Endothelial cell of umbilical vein (primary cell): ENCODE data around the gene GGT6. TPM values are rescaled to one million over a fixed set of nuclear protein-coding genes. Genes with fewer than 3 reads are reported as not detected.

Experiments
- BruUV-seq: library from RNA; stranded (reverse); fragments of 400-500 nt; replicated peaks from 2 replicates; lab custom pipeline; 2021; lab: Mats Ljungman, UMichigan
- CTCF ChIA-PET: fragments of 300-600, 350-600 bp; sonication (Branson Sonifier 250); formaldehyde crosslinking; loops from one replicate; lab custom pipeline; 2021; ENCODE audit warnings: antibody characterized with exemption, inconsistent platforms; lab: Charles Lee
- POLR2A ChIA-PET: fragments of 300-600, 350-600 bp; sonication (Branson Sonifier 250); formaldehyde crosslinking; loops from one replicate; lab custom pipeline; 2021; ENCODE audit warnings: antibody characterized with exemption, inconsistent platforms; lab: Charles Lee
- DNase-seq: peaks from one replicate; pipeline ENCODE4 v3.0.0-alpha.2; 2011; ENCODE audit warnings: low read depth, low spot score
- FAIRE-seq: peaks from 2 replicates; lab custom pipeline; 2011; peaks lifted over from hg19 to GRCh38; lab: Jason Lieb, UNC
- H2AFZ ChIP-seq: 2 replicates; pipeline ENCODE4 v1.6.0; 2012; ENCODE audit warnings: low read depth, low read length, control low read depth, inconsistent platforms
- H3K27ac ChIP-seq: 2 replicates; pipeline ENCODE4 v1.5.1; 2011; ENCODE audit warnings: low read depth, mild to moderate bottlenecking, control low read depth, low read length, moderate library complexity; ENCODE audit not compliant: insufficient read depth
- H3K27me3 ChIP-seq, 2 experiments: 2 replicates each; pipeline versions ENCODE4 v1.6.0 to v1.6.1; 2011; ENCODE audit warnings: low read length in 2 of 2, mixed read lengths in 1 of 2; ENCODE audit not compliant: control insufficient read depth in 2 of 2, insufficient read depth in 2 of 2
- H3K36me3 ChIP-seq, 2 experiments: 2 replicates in 1 of 2; 3 replicates in 1 of 2; pipeline ENCODE4 v1.5.1; 2011; ENCODE audit warnings: low read length in 2 of 2, mild to moderate bottlenecking in 1 of 2, moderate library complexity in 1 of 2; ENCODE audit not compliant: control insufficient read depth in 2 of 2, insufficient read depth in 2 of 2; ENCODE audit errors: extremely low read depth in 1 of 2
- H3K4me1 ChIP-seq: 3 replicates; pipeline ENCODE4 v1.5.1; 2011; ENCODE audit warnings: mild to moderate bottlenecking, low read length; ENCODE audit not compliant: control insufficient read depth, insufficient read depth; ENCODE audit errors: extremely low read depth
- H3K4me2 ChIP-seq: 2 replicates; pipeline ENCODE4 v1.6.1; 2011; ENCODE audit warnings: low read length, control low read depth, mixed read lengths; ENCODE audit not compliant: insufficient read depth
- H3K4me3 ChIP-seq, 3 experiments: fragments of 200-600 bp in 1 of 3; sonication (generic), shearing (Covaris generic) in 1 of 3; replicated peaks in 1 of 3; 2 replicates each; pipeline ENCODE4 v1.5.1; 2011 to 2016; ENCODE audit warnings: control low read depth in 3 of 3, low read length in 3 of 3, mild to moderate bottlenecking in 2 of 3, inconsistent platforms in 1 of 3, low read depth in 1 of 3, moderate library complexity in 1 of 3; ENCODE audit not compliant: insufficient read depth in 1 of 3
- H3K79me2 ChIP-seq: 2 replicates; pipeline ENCODE4 v1.6.0; 2012; ENCODE audit warnings: low read length, inconsistent platforms; ENCODE audit not compliant: control insufficient read depth, insufficient read depth
- H3K9ac ChIP-seq: replicated peaks from 2 replicates; pipeline ENCODE3; 2011; ENCODE audit warnings: low read length, control low read depth; ENCODE audit not compliant: insufficient read depth; ENCODE audit errors: extremely low read depth
- H3K9me1 ChIP-seq: replicated peaks from 3 replicates; pipeline ENCODE4 v1.6.0; 2011; ENCODE audit warnings: mild to moderate bottlenecking, low read length; ENCODE audit not compliant: control insufficient read depth, insufficient read depth; ENCODE audit errors: extremely low read depth
- H3K9me3 ChIP-seq: replicated peaks from 2 replicates; pipeline ENCODE4 v1.5.1; 2012; ENCODE audit warnings: low read length, inconsistent platforms; ENCODE audit not compliant: control insufficient read depth, insufficient read depth
- H4K20me1 ChIP-seq: replicated peaks from 2 replicates; pipeline ENCODE3; 2011; ENCODE audit warnings: mild to moderate bottlenecking, low read length; ENCODE audit not compliant: control insufficient read depth, insufficient read depth; ENCODE audit errors: extremely low read depth
- CTCF ChIP-seq, 2 donors: IDR thresholded peaks; 1 replicate in 1 of 2; 2 replicates in 1 of 2; pipeline ENCODE4 v1.5.1; 2011; ENCODE audit warnings: low read length in 2 of 2, mild to moderate bottlenecking in 2 of 2, moderate library complexity in 2 of 2, control low read depth in 1 of 2, inconsistent platforms in 1 of 2, low read depth in 1 of 2; ENCODE audit not compliant: insufficient read depth in 1 of 2; ENCODE audit errors: extremely low read depth in 1 of 2
- EZH2 ChIP-seq: IDR thresholded peaks from 2 replicates; pipeline ENCODE4 v1.6.1; 2012; ENCODE audit warnings: borderline replicate concordance, low read depth, mild to moderate bottlenecking, moderate library complexity, low read length, inconsistent platforms; ENCODE audit not compliant: severe bottlenecking
- FOS ChIP-seq: IDR thresholded peaks from 2 replicates; pipeline ENCODE4 v1.6.1; 2011; ENCODE audit warnings: mild to moderate bottlenecking, low read length, moderate library complexity, borderline replicate concordance; ENCODE audit not compliant: insufficient read depth
- GATA2 ChIP-seq: IDR thresholded peaks from 2 replicates; pipeline ENCODE4 v1.7.0; 2011; ENCODE audit warnings: low read depth, mild to moderate bottlenecking, moderate library complexity, mixed read lengths, low read length; ENCODE audit not compliant: insufficient read length, insufficient read depth
- POLR2AphosphoS5 ChIP-seq: IDR thresholded peaks from 2 replicates; pipeline ENCODE4 v1.6.1; 2012; ENCODE audit warnings: low read depth, mild to moderate bottlenecking, control low read depth, low read length, moderate library complexity; ENCODE audit not compliant: insufficient read depth
- dilution Hi-C: fragments of 300-500 bp; cut with MboI; formaldehyde crosslinking; loops from one replicate; pipeline ENCODE4 v1.15.0; 2019; ENCODE audit warnings: low sequenced_read_pairs; ENCODE audit not compliant: extremely low pct_ligation_motif_present
- intact Hi-C: fragments of 100-400 bp; cut with micrococcal nuclease; formaldehyde crosslinking; loops from one replicate; pipeline ENCODE4 v1.10.0; 2022
- polyA plus RNA-seq, 4 experiments: library from polyadenylated mRNA; depleted of rRNA in 3 of 4; stranded (reverse) in 3 of 4; unstranded in 1 of 4; fragments of >200 nt; gene quantifications; 2 replicates each; pipeline versions ENCODE4 v1.2.1 to v1.2.3, GENCODE V29; 2011 to 2012; ENCODE audit warnings: missing spikeins in 1 of 4
- total RNA-seq: library from RNA; stranded (reverse); gene quantifications from 2 replicates; pipeline ENCODE4 v1.2.3, GENCODE V29; 2021

The GGT6 gene
- total and polyA plus RNA-seq, 2 donors (not counting 3 experiments of a cell fraction or from before 2014, with no cell fraction given): not detected

- Histone ChIP-seq H3K4me1 (peaks cover 72% of the 10 kb centered on the region), H3K27ac (peak overlapping the region; percentile 89), H3K79me2 (no peaks in the 10 kb centered on the region), H3K9me3 (no peaks in the 10 kb centered on the region), H2AFZ (no peak overlapping the region), H3K9ac (no peak overlapping the region), H4K20me1 (no peaks in the 10 kb centered on the region), H3K9me1 (no peaks in the 10 kb centered on the region), H3K4me2 (no peak overlapping the region), H3K4me3 (no peak overlapping the region), H3K27me3 (no peaks in the 10 kb centered on the region), H3K36me3 (peaks cover 0 to 18% of the 10 kb centered on the region in 2 experiments)
- POLR2A ChIA-PET: no interaction called here
- no peak for FAIRE-seq
- no TSS peak for BruUV-seq
- dilution Hi-C loops: no loop called here
- TF ChIP-seq POLR2AphosphoS5 (no peak), GATA2 (no peak), EZH2 (no peak), FOS (no peak), CTCF (IDR thresholded peaks at IDR 0.05; ENCODE audit: extremely low read depth in 1 of 2, insufficient read depth in 1 of 2, low read depth in 1 of 2, low read length in 2 of 2) (no peak)
- no peak for DNase-seq
- CTCF ChIA-PET: interaction anchor here (1.2 kb wide), 1 partner anchor 34 kb away, joined by 3 read pairs; no protein-coding TSS in a partner anchor
- intact Hi-C loops: no loop called here
These were observed 27.4 kb downstream of the GGT6 start for GRCh38 chr17:4532860-4533522.
